ENCODE results near the gene OSBPL3. TPM values are rescaled to one million over a fixed set of nuclear protein-coding genes. Genes with fewer than 3 reads are reported as not detected.
A peak's percentile ranks its signal among the peaks of the same experiment; 100 is the strongest.

Gene OSBPL3
- polyA plus RNA-seq, 1 of the 3 experiments (the other 2 are of a cell fraction), result 23.2 TPM

GRCh38 chr7:24936121-24936824, 43.7 kb downstream of the OSBPL3 start:
- Histone ChIP-seq H3K27me3 (ENCODE audit: insufficient read depth) (no peaks in the 10 kb centered on the region), H3K4me1 (ENCODE audit: control insufficient read depth in 1 of 2, insufficient read depth in 2 of 2, low read depth in 1 of 2, low read length in 1 of 2) (peaks cover 2 to 11% of the 10 kb centered on the region in 2 experiments; a peak in 3 of 4 replicates), H3K27ac (ENCODE audit: low read depth in 2 of 2, low read length in 1 of 2) (peak overlapping the region; percentile 36 to 50; a peak in 3 of 4 replicates), H3K36me3 (replicated peaks in 1 of 2; ENCODE audit: control insufficient read depth in 1 of 2, insufficient read depth in 2 of 2, low read length in 1 of 2) (peaks cover 0 to 2% of the 10 kb centered on the region in 2 experiments), H4K20me1 (ENCODE audit: insufficient read depth) (no peaks in the 10 kb centered on the region), H3K4me2 (peak overlapping the region; percentile 64), H3K9me3 (no peaks in the 10 kb centered on the region), H3K9ac (0 out of 2 replicates have a peak overlapping the region, but pooled peaks have one; percentile 3), H2AFZ (ENCODE audit: low read depth) (no peak overlapping the region), H3K9me2 (no peaks in the 10 kb centered on the region), H3K79me2 (ENCODE audit: insufficient read depth) (peaks cover 100% of the 10 kb centered on the region), H3F3A (replicated peaks; ENCODE audit: insufficient read depth) (peaks cover 5% of the 10 kb centered on the region), H3K4me3 (ENCODE audit: low read depth in 2 of 2, low read length in 1 of 2) (no peak overlapping the region; a peak in 1 of 4 replicates)
- ChIA-PET POLR2A (no interaction called here), CTCF (interaction anchor here (0.7 kb wide), 1 partner anchor 9 kb away, joined by 3 read pairs; no protein-coding TSS in a partner anchor)
- DNase-seq, result no peak
- 79% methylated on average over 3 of the region's 3 CpGs for WGBS (ENCODE audit: low lambda C conversion rate)
- TF ChIP-seq JUND (IDR thresholded peaks at IDR 0.05), result no peak

GRCh38 chr7:24933298-24933697, 46.7 kb downstream of the OSBPL3 start:
- Histone ChIP-seq H3F3A (replicated peaks; ENCODE audit: insufficient read depth) (peaks cover 7% of the 10 kb centered on the region), H3K9me3 (no peaks in the 10 kb centered on the region), H3K9me2 (no peaks in the 10 kb centered on the region), H3K4me1 (ENCODE audit: control insufficient read depth in 1 of 2, insufficient read depth in 2 of 2, low read depth in 1 of 2, low read length in 1 of 2) (peaks cover 2 to 11% of the 10 kb centered on the region in 2 experiments; a peak in 3 of 4 replicates), H3K27ac (ENCODE audit: low read depth in 2 of 2, low read length in 1 of 2) (no peak overlapping the region), H3K4me3 (ENCODE audit: low read depth in 2 of 2, low read length in 1 of 2) (no peak overlapping the region), H2AFZ (ENCODE audit: low read depth) (no peak overlapping the region), H3K36me3 (replicated peaks in 1 of 2; ENCODE audit: control insufficient read depth in 1 of 2, insufficient read depth in 2 of 2, low read length in 1 of 2) (peaks cover 4% of the 10 kb centered on the region in 2 experiments), H4K20me1 (ENCODE audit: insufficient read depth) (no peaks in the 10 kb centered on the region), H3K4me2 (no peak overlapping the region), H3K79me2 (ENCODE audit: insufficient read depth) (peaks cover 100% of the 10 kb centered on the region), H3K9ac (no peak overlapping the region), H3K27me3 (ENCODE audit: insufficient read depth) (no peaks in the 10 kb centered on the region)
- ChIA-PET CTCF (interaction anchor here (2.2 kb wide), 1 partner anchor 46 kb away, joined by 10 read pairs; the partner anchor contains the start of gene OSBPL3), POLR2A (no interaction called here)
- 94% methylated on average over 2 of the region's 2 CpGs for WGBS (ENCODE audit: low lambda C conversion rate)
- DNase-seq, result no peak
- TF ChIP-seq USF2 (IDR thresholded peaks at IDR 0.05; ENCODE audit: borderline replicate concordance, low read depth, low read length), result no peak
- TF ChIP-seq MXI1 (IDR thresholded peaks at IDR 0.05; ENCODE audit: low read depth, low read length), result no peak
- no peak for TF ChIP-seq SMC3 (IDR thresholded peaks at IDR 0.05; ENCODE audit: low read depth, low read length)
- TF ChIP-seq PBX3 (IDR thresholded peaks at IDR 0.05), result no peak
- no peak for TF ChIP-seq ELF1 (IDR thresholded peaks at IDR 0.05)
- no peak for TF ChIP-seq POLR2AphosphoS5 (IDR thresholded peaks at IDR 0.05; ENCODE audit: low read depth, low read length)
- TF ChIP-seq TEAD4 (IDR thresholded peaks at IDR 0.05; ENCODE audit: borderline replicate concordance, insufficient read depth), result no peak
- TF ChIP-seq RAD21 (IDR thresholded peaks at IDR 0.05; ENCODE audit: low read length), result no peak

All from SK-N-SH (cell line).